ENCODE measurements around the gene B3GNT9.

B3GNT9 gene

GRCh38 chr16:67109407-67110135 is 41.2 kb downstream of the B3GNT9 start, which contains the start of gene PHAF1:
TSS of gene PHAF1 (plus strand) at chr16:67109941. CDS start at chr16:67110176, 235 bp downstream.
- DNase-seq, result peak; percentile 96

- no peak for DNase-seq
Measured at GRCh38 chr16:67108931-67109406, 41.8 kb downstream of the B3GNT9 start.

- no peak for DNase-seq
Measured at GRCh38 chr16:67108489-67108888, 42.3 kb downstream of the B3GNT9 start.

- no peak for DNase-seq
Measured at GRCh38 chr16:67105881-67106280, 44.9 kb downstream of the B3GNT9 start.

- no peak for DNase-seq
Measured at GRCh38 chr16:67105246-67105645, 45.6 kb downstream of the B3GNT9 start.

- DNase-seq, result no peak
Measured at GRCh38 chr16:67104845-67105244, 46.0 kb downstream of the B3GNT9 start.

GRCh38 chr16:67104061-67104460 is 46.7 kb downstream of the B3GNT9 start:
- no peak for DNase-seq

GRCh38 chr16:67101311-67102082 is 49.3 kb downstream of the B3GNT9 start:
- DNase-seq, result no peak

GRCh38 chr16:67100569-67101310 is 50.1 kb downstream of the B3GNT9 start:
- DNase-seq, result no peak

- DNase-seq, result no peak
Measured at GRCh38 chr16:67098599-67098998, 52.2 kb downstream of the B3GNT9 start.

Data from activated CD8-positive, alpha-beta memory T cell treated with anti-CD3 and anti-CD28 coated beads, Interleukin-2, amount 50 U/mL, for 4 hours (primary cell).